AG20443 (cell line): ENCODE data around the gene SLIT3.
A peak's percentile ranks its signal among the peaks of the same experiment; 100 is the strongest.

ENCODE experiments used
- DNase-seq: peaks from one replicate; pipeline ENCODE4 v3.0.0; 2012; ENCODE audit warnings: low spot score, mixed read lengths

The SLIT3 gene

DNA sequence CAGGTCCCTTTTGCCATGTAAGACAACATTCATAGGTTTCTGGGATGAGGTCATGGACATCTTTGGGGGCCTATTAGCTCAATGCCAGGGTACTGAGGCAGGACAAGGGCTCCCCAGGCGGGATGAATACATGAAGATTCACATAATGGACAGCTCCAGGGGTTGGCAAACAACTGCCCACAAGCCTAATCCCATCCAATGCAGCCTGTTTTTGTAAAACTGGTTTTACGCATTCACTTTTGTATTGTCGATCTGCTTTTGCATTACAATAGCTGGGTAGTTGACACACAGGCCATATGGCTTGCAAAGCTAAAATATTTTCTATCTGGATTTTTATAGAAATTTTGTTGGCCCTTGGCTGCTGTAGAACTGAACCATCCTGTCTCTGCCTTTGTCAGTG is 473.3 kb downstream of the SLIT3 start:
- DNase-seq, result no peak

DNA sequence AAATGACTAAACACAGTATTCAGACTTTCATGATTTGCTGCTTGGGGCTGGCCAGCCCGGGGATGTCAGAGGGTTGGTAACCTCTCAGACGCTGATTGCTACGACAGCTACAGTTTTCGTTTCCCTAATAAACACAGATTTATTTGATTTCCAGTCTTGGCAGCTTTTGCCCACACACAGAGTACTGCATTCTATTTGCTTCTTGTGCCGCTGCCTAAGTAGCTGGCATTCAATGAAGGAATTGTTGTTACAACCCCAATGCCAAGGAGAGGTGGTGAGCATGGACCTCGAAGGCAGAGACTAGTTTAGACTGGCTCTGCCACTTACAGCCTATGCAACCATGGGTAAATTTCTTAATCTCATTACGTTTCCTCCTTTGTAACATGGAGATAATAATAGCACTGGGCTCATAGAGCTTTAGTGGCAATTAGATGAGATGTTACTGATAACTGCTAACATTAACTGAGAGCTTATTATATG is 474.7 kb downstream of the SLIT3 start:
- DNase-seq, result no peak

DNA sequence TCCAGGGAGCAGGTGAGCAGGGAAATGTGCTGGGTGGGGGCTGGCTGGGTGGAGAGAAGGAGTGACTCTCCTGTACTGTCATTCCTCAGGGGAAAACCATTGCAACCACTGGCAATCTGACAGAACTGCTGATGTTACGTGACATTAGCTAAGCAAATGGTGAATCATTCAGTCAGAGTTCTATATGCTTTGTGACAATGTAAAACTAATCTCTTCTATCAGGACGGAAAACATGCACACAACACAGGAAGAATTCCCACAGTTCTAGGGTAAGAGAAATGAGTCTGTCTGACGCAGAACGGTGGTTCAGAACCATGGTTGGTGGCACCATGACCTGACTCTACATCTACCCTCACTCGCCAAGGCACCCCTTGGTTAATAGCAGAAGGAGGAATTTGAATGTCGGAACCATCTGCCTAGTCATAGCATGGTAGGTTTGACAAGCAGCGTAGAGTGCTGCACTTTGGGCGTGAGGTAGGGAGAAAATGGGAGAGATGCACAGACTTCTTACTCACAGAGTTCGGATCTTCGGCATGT is 478.1 kb downstream of the SLIT3 start:
- DNase-seq, result peak; percentile 24

DNA sequence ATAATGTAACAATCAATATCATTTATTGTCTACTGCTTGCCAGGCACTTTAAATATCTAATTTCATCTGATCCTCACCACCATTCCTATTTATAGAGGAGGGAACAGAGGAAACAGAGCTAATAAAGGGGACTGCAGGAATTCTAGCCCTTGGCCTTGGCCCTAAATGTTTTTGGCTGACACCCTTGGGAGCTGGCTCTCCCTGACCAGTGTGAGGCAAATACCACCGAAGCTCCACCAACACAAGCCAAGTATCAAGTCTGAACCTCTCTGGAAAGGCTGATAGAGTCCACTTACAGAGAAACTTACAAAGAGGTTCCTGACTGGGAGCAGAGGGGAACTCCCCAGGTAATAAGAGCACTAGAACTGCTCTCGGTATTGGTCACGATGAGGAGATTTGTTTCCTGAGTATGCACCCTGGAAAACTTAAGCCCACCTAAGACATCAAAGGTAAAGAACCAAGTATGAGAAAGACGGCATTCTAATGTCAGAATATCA is 478.6 kb downstream of the SLIT3 start:
- DNase-seq, result no peak

DNA sequence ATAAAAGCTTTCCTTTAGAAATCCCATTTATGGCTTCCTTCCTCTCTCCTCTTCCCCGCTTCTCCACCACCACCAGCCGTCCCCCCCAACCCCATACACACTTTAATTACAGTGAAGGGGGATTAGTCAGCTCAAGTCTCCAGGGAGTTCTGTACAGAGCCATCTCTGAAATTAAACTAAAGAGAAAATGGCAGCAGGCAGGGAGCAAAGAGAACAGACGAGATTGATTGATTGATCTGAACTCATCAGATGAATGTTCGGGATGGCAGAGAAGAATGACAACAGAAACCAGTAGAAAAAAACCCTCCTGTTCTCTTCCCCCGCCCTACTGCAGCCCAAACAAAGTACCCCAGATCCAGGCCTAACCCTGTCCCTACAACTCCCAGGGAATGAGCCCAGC is 480.1 kb downstream of the SLIT3 start:
- DNase-seq, result no peak

DNA sequence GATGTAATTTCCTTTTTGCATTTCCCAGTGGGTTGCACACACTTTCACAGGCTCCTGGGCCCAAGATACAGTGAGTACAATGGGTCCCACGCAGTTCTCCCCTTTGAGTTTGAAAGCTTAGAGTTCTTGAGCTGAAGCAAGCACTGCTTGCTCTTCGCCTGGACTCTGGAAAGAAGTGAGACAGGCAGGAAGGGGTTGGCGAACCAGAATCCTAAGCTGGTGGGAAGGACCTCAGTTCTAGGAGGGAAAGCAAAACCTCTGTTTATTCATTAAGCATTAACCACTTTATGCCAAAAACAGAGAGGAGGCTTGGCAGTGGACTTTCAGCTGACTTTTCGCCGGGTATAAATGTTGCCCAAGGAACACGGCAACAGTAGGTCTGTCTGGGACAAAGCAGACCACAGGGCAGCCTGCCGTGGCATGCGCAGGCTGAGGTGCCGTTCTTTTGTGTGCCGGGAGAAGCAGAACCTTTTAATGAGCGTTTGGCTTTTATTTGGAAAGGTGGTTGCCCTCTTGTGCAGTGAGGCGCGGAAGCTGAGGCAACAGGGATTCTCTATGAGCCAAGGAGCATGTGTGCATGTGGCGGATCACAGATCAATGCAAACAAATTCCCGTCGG is 481.8 kb downstream of the SLIT3 start:
- DNase-seq, result no peak

DNA sequence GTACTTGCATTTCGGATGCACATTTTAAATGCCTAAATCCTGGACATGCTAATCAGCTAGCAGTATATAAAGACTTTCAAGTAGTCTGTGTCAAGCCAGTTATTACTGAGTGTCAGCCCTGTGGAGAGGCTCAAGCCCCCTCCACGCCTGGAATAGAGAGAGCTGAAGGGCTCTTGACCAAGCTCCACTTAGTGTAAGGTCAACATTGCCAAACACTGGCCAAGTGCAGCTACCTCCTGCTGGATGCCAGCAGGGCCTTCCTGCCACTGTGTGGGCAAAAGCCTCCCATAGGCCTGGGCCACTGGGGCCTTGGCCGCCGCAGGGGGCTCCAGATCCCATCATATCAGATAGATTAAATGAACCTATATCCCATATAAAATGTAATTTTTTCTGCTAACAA is 482.4 kb downstream of the SLIT3 start:
- no peak for DNase-seq

GRCh38 chr5:168817591-168817990 is 483.3 kb downstream of the SLIT3 start:
- DNase-seq, result no peak

DNA sequence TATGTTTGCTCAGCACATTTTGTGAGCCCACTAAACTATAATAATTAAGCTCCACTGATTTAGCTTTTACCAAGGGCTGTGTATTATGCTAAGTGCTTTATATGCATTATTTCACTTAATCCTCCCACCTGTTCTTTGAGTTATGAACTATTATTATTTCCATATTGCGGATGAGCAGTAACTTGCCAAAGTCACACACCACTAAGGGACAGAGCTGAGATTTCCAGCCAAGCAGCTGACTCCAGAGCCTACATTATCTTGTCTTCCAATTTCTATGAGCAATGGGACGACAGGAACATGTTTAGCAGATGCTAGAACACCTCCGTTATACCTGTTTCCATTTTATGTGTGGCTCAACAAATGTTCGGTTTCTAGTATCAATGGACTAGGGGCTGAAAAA is 484.3 kb downstream of the SLIT3 start:
- no peak for DNase-seq

DNA sequence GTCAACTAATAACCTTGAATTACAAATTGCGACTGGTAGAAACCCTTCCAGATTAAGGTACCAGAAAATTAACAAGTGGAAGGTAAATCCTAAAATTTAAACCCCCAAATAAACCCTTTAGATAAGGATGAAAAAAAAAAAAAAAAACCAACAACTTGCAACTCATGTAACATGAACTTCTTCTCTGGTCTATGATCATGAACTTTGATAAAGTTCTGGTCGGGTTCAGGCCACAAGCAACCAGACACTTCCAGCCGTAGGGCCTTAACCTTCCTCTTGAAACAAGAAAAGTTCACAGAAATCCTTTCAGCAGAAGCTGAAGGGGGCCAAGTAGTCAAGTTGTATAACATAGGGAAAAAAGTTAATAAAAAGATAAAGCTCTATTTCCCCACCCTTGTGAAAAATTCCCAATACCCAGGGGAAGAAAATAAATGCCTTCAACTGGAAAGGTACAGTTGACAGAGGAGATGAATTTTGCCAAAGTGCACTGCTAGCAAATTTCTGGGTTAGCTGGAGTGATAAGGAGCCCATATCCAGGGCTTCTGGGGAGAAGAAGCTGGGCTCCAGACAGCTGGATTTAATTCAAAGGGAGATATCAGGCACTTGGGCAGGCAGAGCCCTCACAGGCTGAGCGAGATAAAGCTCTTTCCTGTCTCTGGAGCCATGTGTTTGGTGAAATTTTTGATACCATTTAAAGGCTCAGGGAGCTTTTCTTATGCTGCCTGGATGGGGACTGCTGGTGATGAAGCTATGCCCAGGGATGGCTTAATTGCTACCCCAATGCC is 487.6 kb downstream of the SLIT3 start:
- no peak for DNase-seq

DNA sequence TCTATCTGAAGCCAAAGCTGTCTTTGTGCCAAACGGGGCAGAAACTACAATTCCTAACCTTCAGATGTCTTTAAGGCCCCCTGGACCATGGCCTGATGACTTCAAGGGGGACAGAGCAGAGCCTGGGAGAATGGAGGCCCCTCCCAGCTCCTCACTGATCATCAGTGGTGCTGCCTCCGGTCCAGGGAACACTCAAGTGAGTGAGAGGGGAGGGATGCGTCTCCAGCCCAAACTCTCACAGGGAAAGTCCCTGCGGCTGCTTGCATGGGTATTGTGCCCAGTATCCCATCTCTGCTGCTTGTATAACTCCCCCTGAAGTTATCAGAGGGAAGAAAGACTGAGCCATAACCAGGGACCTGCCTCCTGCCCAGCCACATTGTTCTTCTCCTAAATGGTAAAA is 490.3 kb downstream of the SLIT3 start:
- DNase-seq, result no peak

DNA sequence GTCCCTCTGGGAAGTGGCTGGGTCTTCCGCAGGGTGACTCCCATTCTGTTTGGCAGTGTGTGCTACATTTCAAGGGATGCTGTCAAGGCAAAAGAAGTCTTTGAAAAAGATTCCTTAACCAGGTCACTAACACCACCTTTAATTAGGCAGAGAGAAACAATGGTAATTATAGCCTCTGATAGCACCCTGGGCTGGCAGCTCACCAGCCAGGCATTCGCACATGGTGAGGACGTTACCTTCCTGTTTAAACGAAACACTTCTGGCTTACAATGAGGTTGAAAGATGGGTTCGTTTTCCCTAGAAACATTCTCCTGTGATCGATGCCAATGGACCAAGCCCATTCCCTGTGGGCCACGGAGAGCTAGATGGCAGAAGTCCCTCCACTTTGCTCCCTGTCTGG is 491.7 kb downstream of the SLIT3 start:
- DNase-seq, result no peak

DNA sequence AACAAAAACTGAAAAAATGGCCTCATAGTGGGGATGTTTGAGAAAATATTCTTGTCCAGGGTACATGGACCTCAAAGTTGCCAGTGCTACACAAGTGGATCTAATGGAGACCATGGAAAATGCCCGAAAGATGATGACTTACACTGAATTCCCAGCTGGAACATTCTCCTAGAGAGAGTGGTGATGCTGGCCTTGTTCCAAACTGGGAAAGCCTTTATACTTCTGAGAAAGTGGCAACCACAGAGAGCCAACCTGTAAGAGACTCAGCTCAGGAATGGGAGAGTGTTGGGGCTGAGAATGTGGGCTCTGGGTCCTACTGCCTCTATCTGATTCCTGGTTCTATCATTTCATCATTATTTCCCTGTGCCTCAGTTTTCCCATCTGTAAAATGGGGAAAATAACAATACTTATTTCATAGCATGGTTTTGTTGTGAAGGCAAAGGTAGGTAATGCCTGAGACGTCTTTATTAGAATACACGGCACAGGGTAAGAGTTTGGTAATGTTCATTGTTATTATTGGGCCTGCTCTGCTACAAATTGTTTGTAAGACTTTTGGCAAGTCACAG is 492.8 kb downstream of the SLIT3 start:
- DNase-seq, result no peak

- DNase-seq, result no peak
These were observed 493.7 kb downstream of the SLIT3 start for GRCh38 chr5:168807287-168807686.

GRCh38 chr5:168803541-168803940 is 497.4 kb downstream of the SLIT3 start:
- DNase-seq, result no peak

DNA sequence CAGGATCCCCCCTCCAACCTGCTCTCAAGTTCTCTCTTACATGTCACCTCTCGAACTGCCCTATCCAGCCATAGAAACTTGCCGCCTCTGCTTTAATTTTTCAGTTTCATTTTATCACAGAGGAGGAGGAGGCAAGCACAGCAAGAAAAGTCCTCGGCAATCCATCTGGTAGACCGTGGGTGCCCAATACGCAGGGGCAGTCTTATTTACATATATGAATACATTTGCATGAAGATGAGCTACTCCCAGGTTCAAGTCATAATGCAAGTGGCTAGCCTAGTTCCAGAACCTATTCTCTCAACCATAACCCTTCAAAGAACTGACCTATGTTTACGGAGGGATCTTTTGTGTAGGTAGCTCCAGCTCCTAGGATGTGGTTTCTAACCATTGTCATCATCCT is 498.6 kb downstream of the SLIT3 start:
- DNase-seq, result no peak

DNA sequence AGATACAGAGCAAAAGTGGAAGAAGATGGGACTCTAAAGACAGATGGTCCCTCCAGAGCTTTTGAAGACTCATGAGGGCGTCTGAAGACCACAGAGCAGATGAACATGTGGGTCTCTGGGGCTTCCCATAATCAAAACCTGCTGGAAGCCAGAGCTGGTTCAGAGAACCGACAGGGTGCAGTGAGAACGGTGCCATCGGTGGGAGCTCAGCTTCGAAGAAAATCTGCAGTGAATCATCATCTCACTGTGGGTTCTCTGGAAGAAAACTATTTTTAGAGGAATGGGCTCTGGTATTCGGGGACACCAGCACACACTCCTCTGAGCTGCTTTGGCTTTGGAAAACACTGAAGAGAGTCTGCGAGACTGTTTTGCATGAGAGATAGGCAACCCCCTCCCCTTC is 499.4 kb downstream of the SLIT3 start:
- DNase-seq, result no peak

- no peak for DNase-seq
These were observed 500.2 kb downstream of the SLIT3 start for GRCh38 chr5:168800701-168801100.

DNA sequence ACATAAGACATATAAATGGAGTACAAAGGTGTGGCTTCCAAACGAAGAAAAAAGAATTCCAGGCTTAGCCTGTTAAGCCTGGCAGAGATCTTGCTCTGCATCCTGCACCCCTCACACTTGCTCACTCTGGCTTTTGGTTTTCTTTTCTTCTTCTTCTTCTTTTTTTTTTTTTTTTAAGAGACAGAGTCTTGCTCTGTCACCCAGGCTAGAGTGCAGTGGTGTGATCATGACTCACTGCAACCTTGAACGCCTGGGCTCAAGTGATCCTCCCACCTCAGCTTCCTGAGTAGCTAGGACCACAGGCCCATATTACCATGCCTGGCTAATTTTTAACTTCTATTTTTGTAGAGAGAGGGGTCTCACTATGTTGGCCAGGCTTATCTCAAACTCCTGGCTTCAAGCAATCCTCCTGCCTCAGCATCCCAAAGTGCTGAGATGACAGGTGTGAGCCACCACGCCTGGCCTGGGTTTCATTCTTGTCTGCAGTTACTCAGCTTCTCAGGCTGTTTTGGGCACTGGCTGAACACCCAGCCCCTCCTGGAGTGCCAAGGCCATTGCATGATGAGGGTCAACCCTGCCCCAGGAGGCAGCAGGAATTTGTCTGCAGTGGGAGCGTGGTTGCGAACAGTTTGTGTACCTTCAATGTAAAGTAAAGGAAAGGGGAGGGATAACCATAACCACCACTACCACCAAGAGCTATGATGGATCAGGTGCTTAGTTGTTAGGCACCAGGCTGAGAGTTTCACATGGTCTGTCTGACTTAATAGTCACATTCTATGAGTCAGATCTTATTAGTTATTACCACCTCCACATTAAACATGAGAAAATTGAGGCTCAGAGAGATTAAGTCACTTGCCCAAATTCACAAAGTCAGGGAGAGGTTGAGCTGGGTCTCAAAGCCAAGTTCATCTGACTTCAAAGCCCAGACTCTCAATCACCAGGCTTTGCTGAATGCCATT is 502.6 kb downstream of the SLIT3 start:
- no peak for DNase-seq

- DNase-seq, result no peak
These were observed 504.1 kb downstream of the SLIT3 start for GRCh38 chr5:168796593-168797580.

DNA sequence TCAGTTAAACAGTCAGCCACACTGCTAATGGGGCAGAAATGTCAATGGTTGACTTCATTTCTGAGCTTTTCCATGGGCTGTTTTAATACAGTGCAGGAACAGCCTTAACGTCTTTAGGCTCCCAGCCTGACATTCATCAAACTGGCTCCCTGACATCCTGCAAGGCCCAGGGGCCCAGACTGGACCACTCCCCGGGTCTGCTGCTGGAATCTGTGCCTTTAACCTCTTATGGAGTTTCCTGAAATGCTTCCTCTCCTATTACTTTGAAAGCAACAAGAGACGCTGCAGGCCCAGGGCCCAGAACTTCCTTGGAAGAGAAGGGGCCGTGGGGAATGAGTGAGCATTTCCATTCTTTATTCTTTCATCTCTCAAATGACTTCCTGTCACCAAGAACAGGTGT is 504.9 kb downstream of the SLIT3 start:
- no peak for DNase-seq
